Mesothelial cell of epicardium (in vitro differentiated cells): ENCODE data around the gene ADIPOR2. TPM values are rescaled to one million over a fixed set of nuclear protein-coding genes. Genes with fewer than 3 reads are reported as not detected.

ENCODE experiments used
- DNase-seq, 2 experiments: peaks; one replicate each; pipeline ENCODE4 v3.0.0; 2021; ENCODE audit warnings: low spot score in 2 of 2; ENCODE audit not compliant: unreplicated experiment in 2 of 2
- H3K27ac Mint-ChIP-seq: 2 replicates; pipeline ENCODE4 v1.8.0; 2021; ENCODE audit warnings: mixed read lengths
- H3K27me3 Mint-ChIP-seq: 2 replicates; pipeline ENCODE4 v1.8.0; 2021; ENCODE audit warnings: low read depth, mixed read lengths
- H3K36me3 Mint-ChIP-seq: 2 replicates; pipeline ENCODE4 v1.8.0; 2021; ENCODE audit warnings: mixed read lengths
- H3K4me1 Mint-ChIP-seq: 2 replicates; pipeline ENCODE4 v1.8.0; 2021; ENCODE audit warnings: mixed read lengths
- H3K4me3 Mint-ChIP-seq: 2 replicates; pipeline ENCODE4 v1.8.0; 2021; ENCODE audit warnings: mild to moderate bottlenecking, moderate library complexity, mixed read lengths
- H3K9me3 Mint-ChIP-seq: 2 replicates; pipeline ENCODE4 v1.8.0; 2021; ENCODE audit warnings: mixed read lengths
- total RNA-seq: library from RNA; stranded (reverse); gene quantifications from 3 replicates; pipeline ENCODE4 v1.2.1, GENCODE V29; 2021
- TF ChIP-seq, protein P1 (sequence below): fragments of 200-600 bp; sonication (generic); IDR thresholded peaks from one replicate; pipeline ENCODE4 v1.5.0; 2021; ENCODE audit warnings: antibody characterized with exemption; ENCODE audit not compliant: unreplicated experiment

ADIPOR2 gene
- total RNA-seq, 1 donor from 2014 or later = 77.2 TPM

DNA sequence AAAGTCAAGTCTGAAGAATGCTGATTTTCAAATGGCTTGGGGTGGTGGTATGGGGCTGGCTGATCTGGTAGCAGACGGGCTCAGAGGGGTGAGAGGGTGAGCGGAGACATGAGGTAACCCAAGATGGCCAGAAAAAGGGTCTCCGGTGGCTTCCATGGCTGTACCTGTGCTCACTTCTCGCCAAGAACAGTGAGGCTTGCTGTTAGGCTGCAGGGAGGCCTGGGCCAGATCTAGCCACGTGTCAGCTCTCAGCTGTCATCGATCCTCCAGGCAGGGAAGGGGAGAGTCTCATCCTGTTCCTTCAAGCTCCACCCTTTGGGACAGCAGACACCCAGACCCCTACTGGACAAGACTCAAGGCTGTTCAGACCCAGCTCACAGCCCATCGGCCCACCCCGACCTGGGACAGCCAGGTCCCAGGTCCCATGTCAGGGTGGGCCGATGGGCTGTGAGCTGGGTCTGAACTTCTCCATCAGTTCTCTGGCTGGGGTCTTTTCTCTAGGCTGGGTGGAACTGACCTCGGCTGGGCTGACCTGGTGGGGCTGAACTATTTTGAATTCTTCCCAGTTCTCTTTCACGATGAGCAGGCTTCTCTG is 138.5 kb downstream of the ADIPOR2 start:
- Mint-ChIP-seq H3K27ac (no peak overlapping the region), H3K9me3 (no peaks in the 10 kb centered on the region), H3K4me1 (peaks cover 5% of the 10 kb centered on the region), H3K27me3 (peaks cover 76% of the 10 kb centered on the region), H3K4me3 (no peak overlapping the region), H3K36me3 (no peaks in the 10 kb centered on the region)
- TF ChIP-seq, protein P1, sequence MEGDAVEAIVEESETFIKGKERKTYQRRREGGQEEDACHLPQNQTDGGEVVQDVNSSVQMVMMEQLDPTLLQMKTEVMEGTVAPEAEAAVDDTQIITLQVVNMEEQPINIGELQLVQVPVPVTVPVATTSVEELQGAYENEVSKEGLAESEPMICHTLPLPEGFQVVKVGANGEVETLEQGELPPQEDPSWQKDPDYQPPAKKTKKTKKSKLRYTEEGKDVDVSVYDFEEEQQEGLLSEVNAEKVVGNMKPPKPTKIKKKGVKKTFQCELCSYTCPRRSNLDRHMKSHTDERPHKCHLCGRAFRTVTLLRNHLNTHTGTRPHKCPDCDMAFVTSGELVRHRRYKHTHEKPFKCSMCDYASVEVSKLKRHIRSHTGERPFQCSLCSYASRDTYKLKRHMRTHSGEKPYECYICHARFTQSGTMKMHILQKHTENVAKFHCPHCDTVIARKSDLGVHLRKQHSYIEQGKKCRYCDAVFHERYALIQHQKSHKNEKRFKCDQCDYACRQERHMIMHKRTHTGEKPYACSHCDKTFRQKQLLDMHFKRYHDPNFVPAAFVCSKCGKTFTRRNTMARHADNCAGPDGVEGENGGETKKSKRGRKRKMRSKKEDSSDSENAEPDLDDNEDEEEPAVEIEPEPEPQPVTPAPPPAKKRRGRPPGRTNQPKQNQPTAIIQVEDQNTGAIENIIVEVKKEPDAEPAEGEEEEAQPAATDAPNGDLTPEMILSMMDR = no peak
- DNase-seq = no peak

- no peak for DNase-seq
- TF ChIP-seq, protein P1 = no peak
- Mint-ChIP-seq H3K4me3 (no peak overlapping the region), H3K9me3 (no peaks in the 10 kb centered on the region), H3K36me3 (no peaks in the 10 kb centered on the region), H3K4me1 (peaks cover 5% of the 10 kb centered on the region), H3K27me3 (peaks cover 76% of the 10 kb centered on the region), H3K27ac (no peak overlapping the region)
Measured at GRCh38 chr12:1830401-1830845, 139.6 kb downstream of the ADIPOR2 start.

DNA sequence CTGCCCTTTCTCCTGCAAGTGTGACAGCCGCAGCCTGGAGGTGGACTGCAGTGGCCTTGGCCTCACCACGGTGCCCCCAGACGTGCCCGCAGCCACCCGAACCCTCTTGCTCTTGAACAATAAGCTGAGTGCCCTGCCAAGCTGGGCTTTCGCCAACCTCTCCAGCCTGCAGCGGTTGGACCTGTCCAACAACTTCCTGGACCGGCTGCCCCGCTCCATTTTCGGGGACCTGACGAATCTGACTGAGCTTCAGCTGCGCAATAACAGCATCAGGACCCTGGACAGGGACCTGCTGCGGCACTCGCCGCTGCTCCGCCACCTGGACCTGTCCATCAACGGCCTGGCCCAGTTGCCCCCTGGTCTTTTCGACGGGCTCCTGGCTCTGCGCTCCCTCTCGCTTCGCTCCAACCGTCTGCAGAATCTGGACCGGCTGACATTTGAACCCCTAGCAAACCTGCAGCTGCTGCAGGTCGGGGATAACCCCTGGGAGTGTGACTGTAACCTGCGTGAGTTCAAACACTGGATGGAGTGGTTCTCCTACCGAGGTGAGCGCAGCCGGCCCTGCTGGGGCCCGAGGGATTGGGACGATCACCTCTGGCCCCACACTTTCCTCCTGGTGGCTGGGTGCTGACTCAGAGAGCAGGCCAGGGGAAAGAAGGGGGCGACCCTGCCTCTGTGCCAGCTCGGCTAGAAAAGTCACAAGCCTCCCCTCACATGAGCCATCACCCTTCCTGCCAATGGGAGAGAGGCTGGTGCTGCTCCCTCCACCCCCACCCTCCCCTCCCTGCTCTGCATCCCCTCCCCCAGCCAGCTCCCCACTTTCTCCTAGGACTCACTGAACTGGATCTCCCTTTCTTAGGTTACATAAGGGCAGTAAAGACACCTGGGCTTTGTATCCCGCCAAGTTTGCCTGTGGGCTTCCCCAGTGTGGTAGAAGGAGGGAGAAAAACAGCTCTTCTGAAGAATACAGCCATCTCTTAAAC is 140.4 kb downstream of the ADIPOR2 start:
- H3K4me1 Mint-ChIP-seq = peaks cover 5% of the 10 kb centered on the region
- H3K4me3 Mint-ChIP-seq = no peak overlapping the region
- no peak overlapping the region for H3K27ac Mint-ChIP-seq
- H3K36me3 Mint-ChIP-seq = no peaks in the 10 kb centered on the region
- TF ChIP-seq, protein P1 = no peak
- peaks cover 69% of the 10 kb centered on the region for H3K27me3 Mint-ChIP-seq
- peak; percentile 70 to 86 for DNase-seq
- no peaks in the 10 kb centered on the region for H3K9me3 Mint-ChIP-seq

DNA sequence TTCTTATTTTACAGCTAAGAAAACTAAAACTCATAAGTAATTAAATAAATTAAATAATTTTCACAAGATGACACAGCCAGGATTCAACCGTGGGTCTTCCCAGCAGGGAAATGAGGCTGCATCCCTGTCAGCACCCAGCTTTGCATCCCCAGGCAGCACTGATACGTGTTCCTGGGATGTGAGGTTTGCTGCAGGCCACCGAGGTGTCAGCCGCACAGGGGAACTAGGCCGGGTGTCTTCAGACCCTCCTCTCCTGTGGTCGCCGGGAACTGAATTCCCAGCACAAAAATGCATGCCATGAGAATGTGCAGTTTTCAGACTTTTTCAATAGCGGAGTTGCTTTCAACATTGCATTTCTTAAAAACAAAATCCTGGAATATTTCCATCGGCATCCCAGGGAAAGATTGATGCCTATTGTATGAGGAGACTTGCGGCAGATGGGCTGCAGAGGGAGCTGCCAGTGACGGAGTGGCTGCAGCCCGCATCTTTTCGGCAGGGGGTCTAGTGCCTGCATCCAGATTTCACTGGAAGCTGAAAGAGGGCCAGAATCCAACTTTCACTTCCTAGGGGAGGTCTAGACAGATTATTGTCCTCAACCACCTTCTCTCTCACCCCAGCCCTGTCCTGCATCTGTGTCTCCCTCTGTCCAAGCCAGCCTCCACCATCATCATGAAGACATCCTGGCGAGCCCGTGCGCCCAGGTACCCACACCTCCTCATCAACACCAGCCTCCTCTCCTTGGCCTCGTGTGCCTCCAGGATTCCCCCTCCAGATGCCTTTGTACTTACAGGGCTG is 142.1 kb downstream of the ADIPOR2 start:
- H3K4me1 Mint-ChIP-seq = peaks cover 5% of the 10 kb centered on the region
- no peaks in the 10 kb centered on the region for H3K36me3 Mint-ChIP-seq
- DNase-seq = no peak
- H3K4me3 Mint-ChIP-seq = no peak overlapping the region
- H3K27me3 Mint-ChIP-seq = peaks cover 66% of the 10 kb centered on the region
- H3K9me3 Mint-ChIP-seq = no peaks in the 10 kb centered on the region
- TF ChIP-seq, protein P1 = no peak
- no peak overlapping the region for H3K27ac Mint-ChIP-seq

- Mint-ChIP-seq H3K4me3 (no peak overlapping the region), H3K4me1 (peaks cover 5% of the 10 kb centered on the region), H3K27ac (no peak overlapping the region), H3K9me3 (no peaks in the 10 kb centered on the region), H3K36me3 (no peaks in the 10 kb centered on the region), H3K27me3 (peaks cover 62% of the 10 kb centered on the region)
- TF ChIP-seq, protein P1 = no peak
- no peak for DNase-seq
Measured at GRCh38 chr12:1833596-1834028, 142.7 kb downstream of the ADIPOR2 start.
